HFFc6 (cell line): ENCODE measurements around the gene TBX5. TPM values are rescaled to one million over a fixed set of nuclear protein-coding genes. Genes with fewer than 3 reads are reported as not detected.
A peak's percentile ranks its signal among the peaks of the same experiment; 100 is the strongest.

Experiments
- DNase-seq: peaks from one replicate; pipeline ENCODE4 v3.0.0-alpha.2; 2018
- H3K27ac Mint-ChIP-seq: 2 replicates; pipeline ENCODE4 v1.8.0; 2020; ENCODE audit warnings: mild to moderate bottlenecking, mixed read lengths
- H3K27me3 Mint-ChIP-seq: 2 replicates; pipeline ENCODE4 v1.8.0; 2021; ENCODE audit warnings: mild to moderate bottlenecking, moderate library complexity, mixed read lengths; ENCODE audit not compliant: insufficient read depth
- H3K36me3 Mint-ChIP-seq: 2 replicates; pipeline ENCODE4 v1.8.0; 2021; ENCODE audit warnings: low read depth, mixed read lengths
- H3K4me1 Mint-ChIP-seq: 2 replicates; pipeline ENCODE4 v1.8.0; 2020; ENCODE audit warnings: low read depth, mixed read lengths
- H3K4me3 Mint-ChIP-seq: 2 replicates; pipeline ENCODE4 v1.8.0; 2020; ENCODE audit warnings: mild to moderate bottlenecking, moderate library complexity, mixed read lengths
- H3K9me3 Mint-ChIP-seq: 2 replicates; pipeline ENCODE4 v1.8.0; 2020; ENCODE audit warnings: mild to moderate bottlenecking, mixed read lengths
- CTCF ChIP-seq: fragments of 200-600 bp; sonication (generic); IDR thresholded peaks from 2 replicates; pipeline ENCODE4 v1.5.0; 2021; ENCODE audit warnings: antibody characterized with exemption, mild to moderate bottlenecking
- total RNA-seq, 6 experiments: library from RNA; stranded (reverse); fragmentation: NEBNext Ultra II Directional; extraction: Animal tissue kit (Norgen Biotek cat#: 25700); gene quantifications; 2 replicates in 1 of 6; 3 replicates in 5 of 6; pipeline ENCODE4 v1.2.3, GENCODE V29; 2021

The TBX5 gene
- total RNA-seq, 6 experiments from 2014 or later, result 20.7 to 27.8 (median 24.3) TPM

GRCh38 chr12:114430306-114430705 is 24.4 kb upstream of the TBX5 start:
- peak; percentile 96 for DNase-seq
- peak overlapping the region; percentile 48 for H3K4me3 Mint-ChIP-seq
- TF ChIP-seq CTCF, result no peak
- no peaks in the 10 kb centered on the region for H3K9me3 Mint-ChIP-seq
- H3K36me3 Mint-ChIP-seq, result no peaks in the 10 kb centered on the region
- peaks cover 15% of the 10 kb centered on the region for H3K27me3 Mint-ChIP-seq
- peak overlapping the region; percentile 70 for H3K27ac Mint-ChIP-seq
- peaks cover 30% of the 10 kb centered on the region for H3K4me1 Mint-ChIP-seq

- Mint-ChIP-seq H3K27ac (peak overlapping the region; percentile 24; the same call in 1 of the 2 replicates), H3K27me3 (peaks cover 2% of the 10 kb centered on the region; the same call in 1 of the 2 replicates), H3K4me3 (no peak overlapping the region), H3K9me3 (no peaks in the 10 kb centered on the region), H3K36me3 (no peaks in the 10 kb centered on the region), H3K4me1 (peaks cover 20% of the 10 kb centered on the region)
- no peak for TF ChIP-seq CTCF
- DNase-seq, result peak; percentile 61
These were observed 19.2 kb upstream of the TBX5 start for GRCh38 chr12:114425031-114425626.

- H3K4me1 Mint-ChIP-seq, result peaks cover 15% of the 10 kb centered on the region
- DNase-seq, result no peak
- H3K9me3 Mint-ChIP-seq, result no peaks in the 10 kb centered on the region
- peaks cover 2% of the 10 kb centered on the region for H3K27me3 Mint-ChIP-seq
- H3K36me3 Mint-ChIP-seq, result no peaks in the 10 kb centered on the region
- no peak overlapping the region for H3K4me3 Mint-ChIP-seq
- TF ChIP-seq CTCF, result no peak
- no peak overlapping the region for H3K27ac Mint-ChIP-seq
These were observed 15.0 kb upstream of the TBX5 start for GRCh38 chr12:114420944-114421335.

DNA sequence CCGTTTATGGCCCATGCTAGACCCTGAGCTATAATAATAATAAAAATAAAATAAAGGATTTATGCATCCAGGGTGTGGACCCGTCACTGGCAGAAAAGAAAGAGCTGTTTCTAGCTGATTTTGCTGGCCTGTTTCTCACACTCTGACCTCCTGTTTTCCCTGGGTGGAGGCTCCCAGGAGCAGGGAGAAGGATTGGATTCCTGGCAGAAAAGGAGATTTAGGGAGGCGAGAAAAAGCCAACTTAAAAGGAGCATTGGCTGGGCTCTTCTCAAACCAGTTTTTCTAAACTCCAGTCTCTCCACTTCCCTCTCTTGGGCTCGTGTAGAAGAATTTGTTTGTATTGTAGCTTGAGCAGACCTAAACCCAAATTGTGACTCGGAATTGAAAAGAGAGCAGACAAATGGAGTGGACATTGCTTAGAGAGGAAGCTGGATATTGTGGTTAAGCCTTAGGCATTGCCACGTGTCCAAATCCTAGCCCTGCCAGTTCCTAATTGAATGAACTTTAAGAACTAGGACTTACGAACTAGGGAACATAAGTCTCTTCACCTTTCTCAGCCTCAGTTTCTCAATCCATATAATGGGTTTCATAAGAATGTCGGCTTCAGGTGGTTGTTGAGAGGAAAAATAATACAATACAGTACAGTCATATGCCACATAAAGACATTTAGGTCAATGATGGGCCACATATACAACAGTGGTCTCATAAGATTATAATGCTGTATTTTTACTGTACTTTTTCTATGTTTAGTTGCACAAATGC is 14.4 kb upstream of the TBX5 start:
- Mint-ChIP-seq H3K4me3 (no peak overlapping the region), H3K27ac (no peak overlapping the region), H3K36me3 (no peaks in the 10 kb centered on the region), H3K9me3 (no peaks in the 10 kb centered on the region), H3K4me1 (peaks cover 11% of the 10 kb centered on the region), H3K27me3 (peaks cover 2% of the 10 kb centered on the region)
- no peak for TF ChIP-seq CTCF
- no peak for DNase-seq

DNA sequence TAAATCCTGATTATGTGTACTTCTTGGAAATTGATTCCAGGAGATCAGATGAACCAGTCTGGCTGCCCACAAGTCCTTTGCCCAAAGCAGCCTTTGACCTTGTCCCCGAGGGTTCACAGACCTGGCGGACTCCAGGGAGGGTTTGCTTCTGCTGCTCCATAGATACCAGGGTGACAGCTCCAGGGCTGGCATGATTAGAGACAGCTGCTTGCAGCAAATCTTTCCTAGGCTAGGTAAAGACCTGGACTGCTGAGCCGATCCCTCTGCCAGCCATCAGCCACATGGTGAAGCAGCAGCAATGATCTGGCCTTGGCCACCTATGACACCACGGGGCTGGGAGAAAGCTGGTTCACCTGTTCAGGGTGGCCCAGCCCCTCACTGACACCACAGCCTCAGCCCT is 10.1 kb upstream of the TBX5 start:
- H3K36me3 Mint-ChIP-seq, result no peaks in the 10 kb centered on the region
- peaks cover 39% of the 10 kb centered on the region for H3K4me1 Mint-ChIP-seq
- H3K27ac Mint-ChIP-seq, result no peak overlapping the region
- no peak for DNase-seq
- TF ChIP-seq CTCF, result no peak
- no peak overlapping the region for H3K4me3 Mint-ChIP-seq
- H3K27me3 Mint-ChIP-seq, result peaks cover under 1% of the 10 kb centered on the region
- H3K9me3 Mint-ChIP-seq, result no peaks in the 10 kb centered on the region
